Bronchial epithelial cell (primary cell): ENCODE measurements around the gene NHEJ1. TPM values are rescaled to one million over a fixed set of nuclear protein-coding genes. Genes with fewer than 3 reads are reported as not detected.

Source experiments
- DNase-seq: peaks from one replicate; pipeline ENCODE4 v3.0.0-alpha.2; 2010; ENCODE audit warnings: low read depth
- FAIRE-seq: peaks from 2 replicates; lab custom pipeline; 2011; peaks lifted over from hg19 to GRCh38; lab: Jason Lieb, UNC
- H3K27me3 ChIP-seq: 2 replicates; pipeline ENCODE4 v1.5.1; 2011; ENCODE audit warnings: low read length; ENCODE audit not compliant: control insufficient read depth, insufficient read depth
- H3K36me3 ChIP-seq: 2 replicates; pipeline ENCODE4 v1.5.1; 2011; ENCODE audit warnings: low read length; ENCODE audit not compliant: control insufficient read depth, insufficient read depth
- H3K4me3 ChIP-seq: 2 replicates; pipeline ENCODE4 v1.5.1; 2011; ENCODE audit warnings: mild to moderate bottlenecking, low read depth, low read length, control low read depth
- total RNA-seq: library from RNA; depleted of rRNA; stranded (reverse); fragments of >200 nt; gene quantifications from 2 replicates; pipeline ENCODE4 v1.2.1, GENCODE V29; 2014
- TF ChIP-seq, protein P1 (sequence below): IDR thresholded peaks from 2 replicates; pipeline ENCODE4 v1.5.1; 2011; ENCODE audit warnings: mild to moderate bottlenecking, moderate library complexity, low read length, control low read depth, inconsistent platforms; ENCODE audit not compliant: insufficient read depth, severe bottlenecking

The NHEJ1 gene
- total RNA-seq, 1 donor from 2014 or later, result 22.1 TPM

DNA sequence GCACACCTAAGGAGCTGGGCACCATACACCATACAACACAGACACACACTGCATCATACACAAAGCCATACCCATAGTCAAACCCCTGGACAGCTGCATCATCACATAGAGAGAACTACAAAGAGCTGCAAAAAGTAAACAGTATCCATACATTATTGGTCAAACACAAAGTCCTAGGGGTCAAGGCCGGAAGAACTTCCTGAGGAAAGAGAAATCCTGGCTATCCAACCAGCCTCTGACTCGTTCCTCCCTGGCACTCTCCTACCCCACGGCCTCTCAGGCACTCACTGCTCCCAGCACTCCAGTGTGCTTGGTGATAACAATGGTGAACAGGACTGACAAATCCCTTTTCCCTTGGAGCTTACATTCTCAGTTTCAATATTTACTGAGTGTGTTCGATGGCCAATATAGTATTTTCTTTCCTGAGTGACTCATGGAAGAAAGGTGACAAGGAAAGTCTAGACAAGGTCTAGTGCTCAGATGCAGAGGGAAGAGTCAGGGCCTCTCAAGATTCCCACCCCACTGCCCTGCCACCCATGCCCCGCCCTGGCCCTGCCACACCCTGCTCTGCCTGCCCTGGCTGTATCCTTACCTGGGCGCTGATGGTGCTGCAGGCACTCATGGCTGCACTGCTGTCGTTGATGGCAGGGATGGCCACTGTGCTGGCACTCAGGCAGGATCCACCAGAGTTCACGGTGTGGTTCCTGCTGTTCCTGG, 122.7 kb downstream of the NHEJ1 start:
- H3K36me3 ChIP-seq, result no peaks in the 10 kb centered on the region
- H3K4me3 ChIP-seq, result no peak overlapping the region
- FAIRE-seq, result no peak
- H3K27me3 ChIP-seq, result peaks cover 7% of the 10 kb centered on the region
- TF ChIP-seq, protein P1, sequence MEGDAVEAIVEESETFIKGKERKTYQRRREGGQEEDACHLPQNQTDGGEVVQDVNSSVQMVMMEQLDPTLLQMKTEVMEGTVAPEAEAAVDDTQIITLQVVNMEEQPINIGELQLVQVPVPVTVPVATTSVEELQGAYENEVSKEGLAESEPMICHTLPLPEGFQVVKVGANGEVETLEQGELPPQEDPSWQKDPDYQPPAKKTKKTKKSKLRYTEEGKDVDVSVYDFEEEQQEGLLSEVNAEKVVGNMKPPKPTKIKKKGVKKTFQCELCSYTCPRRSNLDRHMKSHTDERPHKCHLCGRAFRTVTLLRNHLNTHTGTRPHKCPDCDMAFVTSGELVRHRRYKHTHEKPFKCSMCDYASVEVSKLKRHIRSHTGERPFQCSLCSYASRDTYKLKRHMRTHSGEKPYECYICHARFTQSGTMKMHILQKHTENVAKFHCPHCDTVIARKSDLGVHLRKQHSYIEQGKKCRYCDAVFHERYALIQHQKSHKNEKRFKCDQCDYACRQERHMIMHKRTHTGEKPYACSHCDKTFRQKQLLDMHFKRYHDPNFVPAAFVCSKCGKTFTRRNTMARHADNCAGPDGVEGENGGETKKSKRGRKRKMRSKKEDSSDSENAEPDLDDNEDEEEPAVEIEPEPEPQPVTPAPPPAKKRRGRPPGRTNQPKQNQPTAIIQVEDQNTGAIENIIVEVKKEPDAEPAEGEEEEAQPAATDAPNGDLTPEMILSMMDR, result no peak
- no peak for DNase-seq

DNA sequence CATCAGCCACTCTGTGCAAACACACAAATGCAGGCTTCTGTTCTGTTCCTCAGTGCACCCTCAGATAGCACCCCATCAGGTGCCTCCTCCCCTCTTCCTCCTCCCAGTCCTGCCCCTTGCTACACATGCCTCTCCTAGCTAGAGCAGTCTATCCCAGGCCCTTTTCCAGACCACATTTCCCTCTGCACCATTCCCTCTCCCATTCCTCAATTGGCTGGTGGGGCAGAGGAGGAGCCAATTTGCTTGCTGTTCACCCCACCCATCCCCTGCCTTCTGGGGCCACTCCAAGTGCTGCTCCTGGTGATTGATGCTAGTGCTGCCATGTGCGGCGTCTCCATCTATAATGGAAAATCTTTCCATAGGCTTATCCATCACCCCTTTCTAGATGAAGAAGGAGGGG, 124.7 kb downstream of the NHEJ1 start:
- Histone ChIP-seq H3K4me3 (no peak overlapping the region), H3K36me3 (no peaks in the 10 kb centered on the region), H3K27me3 (peaks cover 7% of the 10 kb centered on the region)
- FAIRE-seq, result peak; percentile 28
- no peak for DNase-seq
- TF ChIP-seq, protein P1, result no peak

DNA sequence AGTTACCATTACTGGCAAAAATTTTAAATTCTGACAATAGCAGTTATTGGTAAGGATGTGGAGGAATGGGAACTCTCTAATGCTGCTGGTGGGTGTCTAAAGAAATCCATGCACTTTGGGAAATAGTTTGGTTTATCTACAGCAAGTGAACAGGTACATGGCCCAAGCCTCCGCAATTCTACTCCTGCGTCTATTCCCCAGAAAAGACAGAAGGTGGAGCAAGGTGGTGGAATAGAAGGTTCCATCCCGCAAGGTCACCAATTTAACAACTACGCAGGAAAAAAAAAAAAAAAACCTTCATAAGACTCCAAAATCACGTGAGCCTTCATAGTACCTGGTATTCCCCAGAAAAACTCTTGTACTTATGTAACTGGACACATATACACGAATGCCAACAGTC, 125.8 kb downstream of the NHEJ1 start:
- Histone ChIP-seq H3K4me3 (no peak overlapping the region), H3K36me3 (no peaks in the 10 kb centered on the region), H3K27me3 (peaks cover 7% of the 10 kb centered on the region)
- FAIRE-seq (no peak), DNase-seq (no peak)
- TF ChIP-seq, protein P1, result no peak

DNA sequence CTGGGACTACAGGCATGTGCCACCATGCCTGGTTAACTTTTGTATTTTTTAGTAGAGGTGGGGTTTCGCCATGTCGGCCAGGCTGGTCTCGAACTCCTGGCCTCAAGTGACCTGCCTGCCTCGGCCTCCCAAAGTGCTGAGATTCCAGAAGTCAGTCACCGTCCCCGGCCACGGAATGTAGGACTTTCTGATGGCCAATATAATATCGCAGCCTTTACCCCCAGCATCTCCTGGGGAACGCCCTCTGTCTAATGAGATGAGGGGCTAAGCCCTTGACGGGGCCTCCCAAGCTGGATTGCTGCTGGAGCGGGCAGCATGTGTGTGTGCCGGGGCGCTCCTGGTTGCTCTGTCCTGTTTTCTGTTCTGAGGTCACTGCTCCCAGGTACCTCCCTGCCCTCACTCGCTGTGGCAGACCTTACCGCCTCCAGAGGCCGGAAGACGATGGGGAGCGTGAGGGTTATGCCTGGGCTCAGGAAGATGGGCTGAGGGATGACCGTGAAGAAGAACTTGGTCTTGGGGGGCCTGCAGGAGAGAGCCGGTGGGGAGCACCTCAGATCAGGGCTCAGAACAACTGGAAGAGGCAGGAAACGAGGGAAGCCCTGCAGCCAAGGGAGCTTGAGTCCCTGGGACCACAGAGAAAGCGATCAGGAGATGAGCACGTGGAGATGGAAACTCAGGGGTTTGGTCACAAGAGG, 128.4 kb downstream of the NHEJ1 start:
- FAIRE-seq, result no peak
- H3K36me3 ChIP-seq, result no peaks in the 10 kb centered on the region
- peaks cover 3% of the 10 kb centered on the region for H3K27me3 ChIP-seq
- TF ChIP-seq, protein P1, result no peak
- no peak for DNase-seq
- no peak overlapping the region for H3K4me3 ChIP-seq

DNA sequence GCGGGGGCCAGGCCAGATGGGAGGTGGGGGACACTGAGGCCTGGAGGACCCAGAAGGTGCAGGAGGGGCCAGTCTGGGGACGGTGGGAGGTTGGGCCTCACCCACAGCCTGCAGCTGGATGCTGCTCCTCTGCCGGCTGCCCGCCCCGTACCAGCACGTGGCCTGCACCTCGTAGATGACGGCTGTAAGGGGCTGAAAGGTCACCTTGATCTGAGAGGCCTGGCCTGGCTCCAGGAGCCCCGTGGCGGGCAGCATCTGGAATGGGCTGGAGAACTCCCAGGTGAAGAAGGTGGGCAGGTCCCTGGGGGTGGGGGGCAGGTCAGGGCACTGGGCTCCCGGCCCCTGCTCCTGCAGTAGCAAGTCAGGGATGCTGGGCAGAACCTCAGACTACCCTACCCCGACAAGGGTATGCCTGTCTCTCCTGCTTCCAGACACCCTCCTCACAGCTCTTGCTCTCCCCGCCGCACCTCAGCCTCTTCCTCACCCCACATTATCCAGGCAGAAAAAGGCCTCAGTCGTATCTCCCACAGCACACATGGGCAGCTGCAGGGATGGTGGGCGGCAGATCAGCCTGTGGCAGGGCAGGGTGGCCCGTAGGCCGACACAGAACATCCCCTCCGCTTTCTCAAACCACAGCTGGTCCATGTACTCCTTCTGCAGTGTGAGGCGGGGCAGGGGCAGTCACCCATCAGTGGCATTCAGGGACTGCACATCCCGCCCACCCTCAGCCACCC, 129.4 kb downstream of the NHEJ1 start:
- Histone ChIP-seq H3K36me3 (no peaks in the 10 kb centered on the region), H3K27me3 (peaks cover 3% of the 10 kb centered on the region), H3K4me3 (no peak overlapping the region)
- FAIRE-seq (no peak), DNase-seq (no peak)
- TF ChIP-seq, protein P1, result no peak
